ENCODE data around the gene PNPLA3. TPM values are rescaled to one million over a fixed set of nuclear protein-coding genes. Genes with fewer than 3 reads are reported as not detected.

PNPLA3 gene
- total RNA-seq, 1 experiment from 2014 or later, result 17.5 TPM

DNA sequence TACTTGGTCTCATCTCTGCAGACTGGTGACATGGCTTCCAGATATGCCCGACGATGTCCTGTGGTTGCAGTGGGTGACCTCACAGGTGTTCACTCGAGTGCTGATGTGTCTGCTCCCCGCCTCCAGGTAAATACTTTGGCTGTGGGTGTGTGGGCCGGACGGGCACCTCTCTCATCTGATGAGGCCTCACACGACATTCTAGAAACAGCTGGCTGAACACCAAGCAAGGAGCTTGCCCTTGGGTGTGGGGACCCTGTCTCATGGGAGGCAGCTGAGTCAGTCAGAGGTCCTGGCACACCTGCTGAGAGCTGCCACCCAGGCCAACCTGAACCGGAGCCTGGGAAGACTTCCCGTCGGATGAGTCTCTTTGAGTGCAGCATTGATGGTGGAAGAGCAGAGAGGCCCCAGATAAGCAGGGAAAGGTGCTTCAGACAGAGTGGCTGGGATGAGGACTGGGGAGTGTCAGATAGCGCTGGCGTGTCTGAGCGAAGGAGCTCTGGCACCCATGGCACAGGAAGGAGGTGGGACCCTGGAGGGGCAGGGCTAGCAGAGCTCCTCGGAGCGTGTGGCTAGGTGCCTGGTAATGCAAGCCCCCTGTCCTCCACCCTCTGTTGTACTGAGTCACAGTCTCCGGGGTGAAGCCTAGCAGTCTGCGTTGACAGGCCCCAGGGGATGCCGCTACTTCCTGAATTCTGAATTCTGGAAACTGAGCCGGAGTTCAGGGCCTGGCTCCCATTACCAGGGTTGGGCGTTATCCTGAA is 21.2 kb downstream of the PNPLA3 start:
- H3K36me3 Mint-ChIP-seq (ENCODE audit: insufficient read depth in 1 of 3, low read depth in 3 of 3), result peaks cover 40 to 77% (median 73%) of the 10 kb centered on the region in 3 experiments
- no peak overlapping the region for H3K23ac ChIP-seq (ENCODE audit: insufficient read length, low read depth, low read length)
- H2BK12ac ChIP-seq (ENCODE audit: insufficient read length, low read depth, low read length), result no peak overlapping the region

More for the DNA sequence above, 21.2 kb downstream of the PNPLA3 start:
- Histone ChIP-seq H3K4me1 (ENCODE audit: insufficient read depth, low read length) (no peaks in the 10 kb centered on the region), H2AK5ac (ENCODE audit: insufficient read length, low read length) (no peak overlapping the region), H3K9ac (ENCODE audit: extremely low read depth, insufficient read length, low read length) (no peak overlapping the region), H4K5ac (ENCODE audit: insufficient read length, low read depth, low read length) (no peak overlapping the region), H4K91ac (ENCODE audit: insufficient read length, low read depth, low read length) (no peak overlapping the region), H2BK20ac (ENCODE audit: low read depth, low read length, poor library complexity, severe bottlenecking) (no peak overlapping the region), H3K23me2 (ENCODE audit: insufficient read length, low read depth, low read length, poor library complexity, severe bottlenecking) (no peaks in the 10 kb centered on the region), H3K27me3 (ENCODE audit: insufficient read depth, low read length) (no peaks in the 10 kb centered on the region), H2BK5ac (ENCODE audit: insufficient read length, low read length) (no peak overlapping the region), H3K4me2 (ENCODE audit: insufficient read depth, insufficient read length, low read length) (no peak overlapping the region), H3K27ac (ENCODE audit: insufficient read length, low read depth, low read length) (no peak overlapping the region), H3K18ac (ENCODE audit: insufficient read length, low read depth, low read length) (no peak overlapping the region), H2BK120ac (ENCODE audit: low read depth, low read length, poor library complexity, severe bottlenecking) (no peak overlapping the region), H3T11ph (ENCODE audit: low read length) (no peak overlapping the region), H3K56ac (ENCODE audit: insufficient read length, low read depth, low read length) (no peak overlapping the region), H3K9me3 (ENCODE audit: control insufficient read depth, low read depth, low read length) (no peaks in the 10 kb centered on the region), H3K79me1 (ENCODE audit: insufficient read depth, low read depth, low read length, poor library complexity, severe bottlenecking) (no peaks in the 10 kb centered on the region), H4K20me1 (ENCODE audit: control insufficient read depth, insufficient read depth, insufficient read length) (no peaks in the 10 kb centered on the region), H2AFZ (ENCODE audit: low read length) (no peak overlapping the region), H2BK15ac (ENCODE audit: low read depth, low read length) (no peak overlapping the region), H3K79me2 (ENCODE audit: insufficient read depth, low read length) (no peaks in the 10 kb centered on the region), H4K8ac (replicated peaks; ENCODE audit: insufficient read length, low read depth, low read length) (no peak overlapping the region), H3K4ac (ENCODE audit: low read depth, low read length) (no peak overlapping the region), H3K14ac (ENCODE audit: insufficient read depth, low read length) (no peak overlapping the region)
- TF ChIP-seq, protein P1, sequence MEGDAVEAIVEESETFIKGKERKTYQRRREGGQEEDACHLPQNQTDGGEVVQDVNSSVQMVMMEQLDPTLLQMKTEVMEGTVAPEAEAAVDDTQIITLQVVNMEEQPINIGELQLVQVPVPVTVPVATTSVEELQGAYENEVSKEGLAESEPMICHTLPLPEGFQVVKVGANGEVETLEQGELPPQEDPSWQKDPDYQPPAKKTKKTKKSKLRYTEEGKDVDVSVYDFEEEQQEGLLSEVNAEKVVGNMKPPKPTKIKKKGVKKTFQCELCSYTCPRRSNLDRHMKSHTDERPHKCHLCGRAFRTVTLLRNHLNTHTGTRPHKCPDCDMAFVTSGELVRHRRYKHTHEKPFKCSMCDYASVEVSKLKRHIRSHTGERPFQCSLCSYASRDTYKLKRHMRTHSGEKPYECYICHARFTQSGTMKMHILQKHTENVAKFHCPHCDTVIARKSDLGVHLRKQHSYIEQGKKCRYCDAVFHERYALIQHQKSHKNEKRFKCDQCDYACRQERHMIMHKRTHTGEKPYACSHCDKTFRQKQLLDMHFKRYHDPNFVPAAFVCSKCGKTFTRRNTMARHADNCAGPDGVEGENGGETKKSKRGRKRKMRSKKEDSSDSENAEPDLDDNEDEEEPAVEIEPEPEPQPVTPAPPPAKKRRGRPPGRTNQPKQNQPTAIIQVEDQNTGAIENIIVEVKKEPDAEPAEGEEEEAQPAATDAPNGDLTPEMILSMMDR (conservative IDR thresholded peaks at IDR 0.05), result no peak
- peak overlapping the region; percentile 8 to 50 (median 14); a peak in 3 of 7 replicates for H3K27ac Mint-ChIP-seq
- no CpG with 5 or more reads among the region's 20 CpGs for WGBS (ENCODE audit: extremely low coverage, insufficient read length, low lambda C conversion rate)
- no peak for DNase-seq
- H3K4me3 Mint-ChIP-seq, result no peak overlapping the region
- H3K27me3 Mint-ChIP-seq (ENCODE audit: low read depth), result no peaks in the 10 kb centered on the region
- peaks cover 0 to 2% of the 10 kb centered on the region in 2 experiments; a peak in 2 of 5 replicates for H3K9me3 Mint-ChIP-seq
- no peaks in the 10 kb centered on the region for H3K4me1 Mint-ChIP-seq
